H1 (cell line): ENCODE data around the gene HACE1. TPM values are rescaled to one million over a fixed set of nuclear protein-coding genes. Genes with fewer than 3 reads are reported as not detected.

Experiments
- CTCF ChIA-PET: fragments of 300-600 bp; sonication (Branson Sonifier 250); formaldehyde crosslinking; loops from one replicate; lab custom pipeline; 2021; ENCODE audit not compliant: partially characterized antibody; lab: Charles Lee
- POLR2A ChIA-PET: fragments of 300-600 bp; sonication (Branson Sonifier 250); formaldehyde crosslinking; loops from one replicate; lab custom pipeline; 2021; ENCODE audit warnings: inconsistent platforms; ENCODE audit not compliant: partially characterized antibody; lab: Charles Lee
- DNase-seq, 2 experiments: peaks; one replicate each; pipeline versions ENCODE4 v3.0.0 to v3.0.0-alpha.2; 2010 to 2022; ENCODE audit warnings: low spot score in 2 of 2, low read depth in 1 of 2, mixed read lengths in 1 of 2
- FAIRE-seq: peaks from 2 replicates; lab custom pipeline; 2011; peaks lifted over from hg19 to GRCh38; lab: Jason Lieb, UNC
- H2AFZ ChIP-seq: 2 replicates; pipeline ENCODE4 v1.8.1; 2012; ENCODE audit warnings: low read length, inconsistent platforms
- H2AK5ac ChIP-seq: 2 replicates; pipeline ENCODE4 v1.6.1; 2013; ENCODE audit warnings: low read depth, low read length
- H2BK120ac ChIP-seq: replicated peaks from 2 replicates; pipeline ENCODE3; 2013; ENCODE audit warnings: low read depth, low read length, inconsistent platforms
- H2BK12ac ChIP-seq: 2 replicates; pipeline ENCODE4 v1.6.1; 2013; ENCODE audit warnings: low read depth, low read length
- H2BK15ac ChIP-seq: 2 replicates; pipeline ENCODE4 v1.6.1; 2013; ENCODE audit warnings: low read length
- H2BK20ac ChIP-seq: 2 replicates; pipeline ENCODE4 v1.6.1; 2013; ENCODE audit warnings: low read length
- H2BK5ac ChIP-seq: 2 replicates; pipeline ENCODE4 v1.6.1; 2013; ENCODE audit warnings: low read depth, low read length
- H3K14ac ChIP-seq: 2 replicates; pipeline ENCODE4 v1.6.1; 2013; ENCODE audit warnings: inconsistent platforms; ENCODE audit not compliant: insufficient read length
- H3K18ac ChIP-seq: 2 replicates; pipeline ENCODE4 v1.6.1; 2013; ENCODE audit warnings: low read length; ENCODE audit errors: extremely low read depth
- H3K23ac ChIP-seq: 2 replicates; pipeline ENCODE4 v1.6.1; 2013; ENCODE audit warnings: inconsistent platforms; ENCODE audit not compliant: insufficient read length
- H3K23me2 ChIP-seq: 2 replicates; pipeline ENCODE4 v1.6.1; 2013; ENCODE audit warnings: low read depth, low read length
- H3K27ac ChIP-seq: 2 replicates; pipeline ENCODE4 v1.6.1; 2011; ENCODE audit warnings: low read depth, low read length, inconsistent platforms
- H3K27me3 ChIP-seq, 4 experiments: replicated peaks in 1 of 4; 1 replicate in 1 of 4; 2 replicates in 3 of 4; pipeline versions ENCODE4 v1.6.1 to v1.8.1; 2011 to 2013; ENCODE audit warnings: low read length in 3 of 4, mild to moderate bottlenecking in 3 of 4, inconsistent platforms in 2 of 4, mixed read lengths in 2 of 4, moderate library complexity in 1 of 4; ENCODE audit not compliant: control insufficient read depth in 3 of 4, insufficient read depth in 3 of 4; ENCODE audit errors: extremely low read depth in 1 of 4
- H3K36me3 ChIP-seq, 4 experiments: 2 replicates each; pipeline versions ENCODE4 v1.6.1 to v1.8.1; 2011 to 2013; ENCODE audit warnings: mild to moderate bottlenecking in 4 of 4, low read length in 3 of 4, moderate library complexity in 2 of 4, control low read depth in 1 of 4, inconsistent platforms in 1 of 4; ENCODE audit not compliant: insufficient read depth in 4 of 4, control insufficient read depth in 2 of 4
- H3K4ac ChIP-seq: replicated peaks from 2 replicates; pipeline ENCODE3; 2013; ENCODE audit warnings: low read length, low read depth, mixed read lengths, inconsistent platforms; ENCODE audit not compliant: insufficient read length
- H3K4me1 ChIP-seq, 4 experiments: replicated peaks in 1 of 4; 1 replicate in 1 of 4; 2 replicates in 3 of 4; pipeline versions ENCODE4 v1.6.1 to v1.8.1; 2011 to 2013; ENCODE audit warnings: low read length in 3 of 4, inconsistent platforms in 2 of 4, mixed read lengths in 1 of 4; ENCODE audit not compliant: insufficient read depth in 4 of 4, control insufficient read depth in 3 of 4
- H3K4me2 ChIP-seq, 2 experiments: 2 replicates each; pipeline versions ENCODE4 v1.6.1 to v1.8.1; 2011 to 2013; ENCODE audit warnings: low read depth in 2 of 2, low read length in 2 of 2, control low read depth in 1 of 2, inconsistent platforms in 1 of 2, mild to moderate bottlenecking in 1 of 2; ENCODE audit not compliant: insufficient read depth in 1 of 2
- H3K4me3 ChIP-seq, 4 experiments: fragments of 200-600, 300-600 bp in 1 of 4; sonication (generic), shearing (Covaris generic), sonication (Bioruptor Twin) in 1 of 4; 2 replicates each; pipeline versions ENCODE4 v1.5.1 to v1.8.1; 2011 to 2016; ENCODE audit warnings: low read length in 4 of 4, low read depth in 3 of 4, control low read depth in 2 of 4, inconsistent platforms in 2 of 4, mild to moderate bottlenecking in 2 of 4, mixed read lengths in 1 of 4, moderate library complexity in 1 of 4; ENCODE audit not compliant: insufficient read depth in 2 of 4; ENCODE audit errors: extremely low read depth in 1 of 4
- H3K56ac ChIP-seq: replicated peaks from 2 replicates; pipeline ENCODE3; 2013; ENCODE audit warnings: low read depth, mild to moderate bottlenecking, mixed read lengths, low read length, inconsistent platforms; ENCODE audit not compliant: insufficient read length
- H3K79me1 ChIP-seq: 2 replicates; pipeline ENCODE4 v1.6.1; 2013; ENCODE audit warnings: low read depth, low read length, control low read depth
- H3K79me2 ChIP-seq, 2 experiments: 2 replicates each; pipeline versions ENCODE4 v1.6.1 to v1.8.1; 2012 to 2013; ENCODE audit warnings: low read length in 2 of 2, mild to moderate bottlenecking in 2 of 2, inconsistent platforms in 1 of 2; ENCODE audit not compliant: insufficient read depth in 2 of 2, control insufficient read depth in 1 of 2
- H3K9ac ChIP-seq, 4 experiments: replicated peaks in 1 of 4; 1 replicate in 1 of 4; 2 replicates in 3 of 4; pipeline versions ENCODE4 v1.6.1 to v1.8.1; 2011 to 2013; ENCODE audit warnings: low read depth in 3 of 4, low read length in 3 of 4, control low read depth in 2 of 4, mild to moderate bottlenecking in 2 of 4, moderate library complexity in 2 of 4, inconsistent platforms in 1 of 4; ENCODE audit errors: extremely low read depth in 1 of 4
- H3K9me3 ChIP-seq, 2 experiments: 2 replicates each; pipeline versions ENCODE4 v1.6.1 to v1.8.1; 2012 to 2013; ENCODE audit warnings: mild to moderate bottlenecking in 2 of 2, moderate library complexity in 2 of 2, control low read depth in 1 of 2, inconsistent platforms in 1 of 2, low read depth in 1 of 2, low read length in 1 of 2, mixed read lengths in 1 of 2; ENCODE audit not compliant: insufficient read depth in 2 of 2
- H4K20me1 ChIP-seq, 2 experiments: replicated peaks in 1 of 2; 2 replicates each; pipeline versions ENCODE3 to v1.8.1; 2011 to 2013; ENCODE audit warnings: inconsistent platforms in 2 of 2, low read length in 2 of 2, mild to moderate bottlenecking in 1 of 2; ENCODE audit not compliant: insufficient read depth in 2 of 2, control insufficient read depth in 1 of 2
- H4K5ac ChIP-seq: 2 replicates; pipeline ENCODE4 v1.6.1; 2013; ENCODE audit warnings: low read length, low read depth, mixed read lengths, inconsistent platforms; ENCODE audit not compliant: insufficient read length
- H4K8ac ChIP-seq: 2 replicates; pipeline ENCODE4 v1.8.0; 2013; ENCODE audit warnings: mild to moderate bottlenecking, moderate library complexity, low read length, inconsistent platforms; ENCODE audit not compliant: insufficient read depth; ENCODE audit errors: extremely low read depth
- H4K91ac ChIP-seq: replicated peaks from 2 replicates; pipeline ENCODE3; 2013; ENCODE audit warnings: low read length, mixed read lengths, inconsistent platforms; ENCODE audit not compliant: insufficient read length
- ASH2L ChIP-seq: fragments of 200-600, 300-600 bp; sonication (generic); IDR thresholded peaks from one replicate; pipeline ENCODE4 v1.7.1; 2017; ENCODE audit warnings: low read length
- BRCA1 ChIP-seq: IDR thresholded peaks from 2 replicates; pipeline ENCODE4 v1.6.1; 2012; ENCODE audit warnings: low read depth, low read length, improper control_type of control experiment
- CREB1 ChIP-seq: IDR thresholded peaks from 2 replicates; pipeline ENCODE4 v1.6.1; 2012; ENCODE audit warnings: inconsistent platforms
- CTBP2 ChIP-seq: IDR thresholded peaks from 2 replicates; pipeline ENCODE4 v1.7.0; 2011; ENCODE audit warnings: borderline replicate concordance, mild to moderate bottlenecking, moderate library complexity, mixed read lengths, low read length; ENCODE audit not compliant: insufficient read depth, insufficient read length
- HDAC2 ChIP-seq, 2 experiments: fragments of 300-600 bp in 1 of 2; sonication (generic) in 1 of 2; IDR thresholded peaks; 2 replicates each; pipeline ENCODE4 v1.6.1; 2011 to 2012; ENCODE audit warnings: low read depth in 2 of 2, low read length in 2 of 2, mild to moderate bottlenecking in 2 of 2, moderate library complexity in 2 of 2, borderline replicate concordance in 1 of 2, inconsistent platforms in 1 of 2
- JUN ChIP-seq: IDR thresholded peaks from 2 replicates; pipeline ENCODE4 v1.6.1; 2011; ENCODE audit warnings: low read depth, mild to moderate bottlenecking, improper control_type of control experiment, low read length
- JUND ChIP-seq: IDR thresholded peaks from 2 replicates; pipeline ENCODE4 v1.6.1; 2011; ENCODE audit warnings: mild to moderate bottlenecking, improper control_type of control experiment, low read length
- SAP30 ChIP-seq: fragments of 300-600 bp; sonication (generic); IDR thresholded peaks from 2 replicates; pipeline ENCODE4 v1.7.1; 2012; ENCODE audit warnings: low read length, moderate library complexity, mild to moderate bottlenecking, inconsistent platforms; ENCODE audit not compliant: insufficient read depth, insufficient replicate concordance
- SIN3A ChIP-seq, 2 experiments: IDR thresholded peaks in 1 of 2; conservative IDR thresholded peaks in 1 of 2; 2 replicates each; pipeline ENCODE4 v1.6.1; 2011 to 2012; ENCODE audit warnings: low read length in 2 of 2, improper control_type of control experiment in 1 of 2, low read depth in 1 of 2, mild to moderate bottlenecking in 1 of 2
- SIRT6 ChIP-seq: IDR thresholded peaks from one replicate; pipeline ENCODE4 v1.7.1; 2012; ENCODE audit warnings: low read length, inconsistent platforms
- TAF1 ChIP-seq: IDR thresholded peaks from 2 replicates; pipeline ENCODE4 v1.6.1; 2011; ENCODE audit warnings: mild to moderate bottlenecking, low read depth, low read length
- YY1 ChIP-seq: IDR thresholded peaks from 2 replicates; pipeline ENCODE4 v1.6.1; 2011; ENCODE audit warnings: low read depth, mild to moderate bottlenecking, low read length
- ZNF274 ChIP-seq: IDR thresholded peaks from 2 replicates; pipeline ENCODE4 v1.7.0; 2012; ENCODE audit warnings: low read length, borderline replicate concordance; ENCODE audit errors: extremely low read depth
- WGBS, 2 experiments: shearing (Covaris generic) in 1 of 2; methylation state at CpG; one replicate each; pipeline versions ENCODE4 v1.1.6 to v1.1.7; 2013 to 2015; ENCODE audit warnings: low lambda C conversion rate in 2 of 2, mixed read lengths in 2 of 2, inconsistent platforms in 1 of 2, low coverage in 1 of 2, missing lambda C conversion rate in 1 of 2; ENCODE audit not compliant: insufficient replicate concordance in 2 of 2, insufficient coverage in 1 of 2, insufficient read length in 1 of 2; ENCODE audit errors: extremely low coverage in 1 of 2, missing lambda C conversion rate in 1 of 2; 5-methylcytosine and 5-hydroxymethylcytosine counted together
- polyA plus RNA-seq, 7 experiments: library from polyadenylated mRNA; depleted of rRNA in 3 of 7; stranded (reverse) in 5 of 7; unstranded in 2 of 7; fragments of >200 nt in 5 of 7; fragments of 200-250 nt in 2 of 7; gene quantifications; 1 replicate in 5 of 7; 2 replicates in 1 of 7; 4 replicates in 1 of 7; pipeline versions ENCODE4 v1.2.1 to v1.2.3, GENCODE V29; 2011 to 2013; ENCODE audit warnings: missing spikeins in 2 of 7, mixed read lengths in 2 of 7
- total RNA-seq: library from RNA; stranded (reverse); fragmentation: NEBNext Ultra II Directional; extraction: Animal tissue kit (Norgen Biotek cat#: 25700); gene quantifications from 2 replicates; pipeline ENCODE4 v1.2.1, GENCODE V29; 2021

The HACE1 gene
- total and polyA plus RNA-seq, 2 of the 8 experiments (the other 6 are each of a cell fraction or from before 2014, with no cell fraction given): 7.1 to 21.3 TPM

DNA sequence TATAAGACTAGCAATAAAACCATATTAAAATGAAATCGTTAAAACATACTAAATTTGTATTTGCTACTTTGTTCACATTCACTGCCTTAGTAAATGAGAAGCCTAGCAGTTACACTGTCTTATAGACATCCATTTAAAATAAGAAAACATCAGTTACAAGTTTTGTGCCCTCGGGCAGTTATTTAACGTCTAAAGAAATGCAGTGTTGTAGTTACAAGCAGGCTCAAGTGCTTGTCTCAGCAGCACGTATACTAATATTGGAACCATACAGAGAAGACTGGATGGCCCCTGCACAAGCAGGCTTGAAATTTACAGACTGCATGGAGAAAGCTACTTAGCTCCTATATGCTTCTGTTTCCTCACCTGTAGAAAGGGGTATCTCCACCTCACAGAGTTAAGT, 93.1 kb downstream of the HACE1 start:
- H3K36me3 ChIP-seq: peaks cover 0 to 11% (median 1%) of the 10 kb centered on the region in 4 experiments; a peak in 4 of 8 replicates
- H4K8ac ChIP-seq: no peak overlapping the region
- no peak overlapping the region for H3K4me2 ChIP-seq
- no peak overlapping the region for H4K91ac ChIP-seq
- H4K5ac ChIP-seq: no peak overlapping the region
- H3K9me3 ChIP-seq: no peaks in the 10 kb centered on the region
- no peak overlapping the region for H2BK5ac ChIP-seq
- no peak overlapping the region for H3K4ac ChIP-seq
- no peak overlapping the region for H2BK12ac ChIP-seq
- H2AK5ac ChIP-seq: no peak overlapping the region
- 87% methylated on average over 4 of the region's 4 CpGs; no CpG with 5 or more reads in 1 of the 2 experiments for WGBS, 2 experiments
- H3K23me2 ChIP-seq: no peaks in the 10 kb centered on the region; the same call in 1 of the 2 replicates
- POLR2A ChIA-PET: no interaction called here
- no peak overlapping the region for H3K27ac ChIP-seq
- no peak for DNase-seq
- H2BK120ac ChIP-seq: no peak overlapping the region
- no peaks in the 10 kb centered on the region for H3K79me1 ChIP-seq
- TF ChIP-seq ASH2L (no peak), SIN3A (conservative IDR thresholded peaks at IDR 0.05 in 1 of 2, IDR thresholded peaks at IDR 0.05 in 1 of 2; ENCODE audit: low read depth in 1 of 2, low read length in 2 of 2) (no peak), CREB1 (no peak), CTBP2 (no peak), HDAC2 (IDR thresholded peaks at IDR 0.05; ENCODE audit: borderline replicate concordance in 1 of 2, low read depth in 2 of 2, low read length in 2 of 2) (no peak), YY1 (no peak), BRCA1 (no peak), ZNF274 (no peak), TAF1 (no peak), JUN (no peak), JUND (no peak), SAP30 (no peak), SIRT6 (no peak)
- TF ChIP-seq, all 59 proteins: peak for 0
- Histone ChIP-seq H3K56ac (no peak overlapping the region), H2BK20ac (no peak overlapping the region), H2AFZ (no peak overlapping the region), H3K79me2 (no peaks in the 10 kb centered on the region), H3K14ac (no peak overlapping the region), H3K4me1 (no peaks in the 10 kb centered on the region), H2BK15ac (no peak overlapping the region), H3K23ac (no peak overlapping the region), H3K27me3 (no peaks in the 10 kb centered on the region), H3K4me3 (no peak overlapping the region), H3K9ac (no peak overlapping the region), H3K18ac (no peak overlapping the region), H4K20me1 (no peaks in the 10 kb centered on the region)
- CTCF ChIA-PET: interaction anchor here (0.9 to 5.0 kb wide), 7 partner anchors 9 to 239 kb away, joined by 3 to 32 read pairs (median 5); no protein-coding TSS in a partner anchor
- FAIRE-seq: no peak
